ENCODE data around the gene RAB24.

RAB24 gene

DNA sequence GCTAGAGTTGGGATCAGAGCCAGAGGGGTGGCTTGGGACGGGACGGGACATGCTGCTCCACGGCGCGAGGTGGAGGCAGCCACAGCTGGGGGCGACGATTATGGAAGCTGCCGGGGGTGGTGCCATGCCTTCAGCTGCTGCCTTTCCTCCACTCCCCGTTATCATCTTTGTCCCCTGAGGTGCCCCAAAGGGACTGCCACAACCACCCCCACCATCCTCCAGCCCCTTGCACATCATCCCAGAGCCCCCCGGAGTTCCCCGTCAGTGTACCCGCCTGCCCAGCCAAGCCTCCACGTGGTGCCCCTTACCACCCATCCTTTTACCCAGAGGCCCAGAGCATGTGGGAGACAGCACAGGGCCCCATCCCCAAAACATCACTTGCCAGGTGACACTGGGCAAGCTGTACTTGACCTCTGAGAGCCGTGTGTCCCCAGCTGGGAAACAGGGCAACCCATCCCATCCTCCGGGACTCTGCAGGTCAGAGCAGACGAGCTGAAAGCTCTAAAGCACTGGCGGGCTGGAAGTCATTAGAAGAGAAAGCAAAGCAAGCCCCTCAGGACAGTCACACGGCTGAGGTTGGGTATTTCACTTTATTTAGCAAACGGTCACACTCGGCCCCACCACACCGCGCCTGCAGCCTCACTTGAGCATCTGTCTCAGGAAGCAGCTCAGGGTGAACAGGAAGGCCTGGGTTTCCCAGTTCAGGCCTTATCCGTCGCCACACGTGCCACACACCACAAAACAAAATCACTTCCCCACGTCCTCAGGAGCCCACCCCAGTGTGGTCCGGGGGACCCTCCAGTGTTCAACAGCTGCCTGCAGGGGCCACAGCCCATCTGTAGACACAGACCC lies 27.7 kb upstream of the RAB24 start:
- H3K36me3 ChIP-seq (ENCODE audit: control insufficient read depth, insufficient read depth, low read length): peaks cover 41% of the 10 kb centered on the region

DNA sequence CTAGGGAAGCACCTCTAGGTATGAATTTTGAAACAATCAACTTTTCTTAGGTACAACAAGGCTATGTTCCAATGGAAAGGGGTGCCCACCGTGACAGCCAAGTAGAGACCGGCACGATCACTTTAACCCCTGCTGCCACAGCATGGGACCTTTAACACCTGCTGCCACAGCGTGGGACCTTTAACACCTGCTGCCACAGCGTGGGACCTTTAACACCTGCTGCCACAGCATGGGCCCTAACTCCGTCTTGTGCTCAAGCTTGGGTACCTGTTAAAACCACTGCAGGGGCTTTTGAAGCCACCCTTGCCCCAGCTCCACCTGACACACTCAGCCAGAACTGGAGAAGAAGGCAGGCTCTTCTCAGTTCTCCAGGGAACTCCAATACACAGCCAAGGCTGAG lies 26.4 kb upstream of the RAB24 start:
- DNase-seq (ENCODE audit: extremely low read depth, insufficient read length): no peak
- H3K36me3 ChIP-seq (ENCODE audit: control insufficient read depth, insufficient read depth, low read length): peaks cover 38% of the 10 kb centered on the region

More for the DNA sequence above, 27.7 kb upstream of the RAB24 start:
- TF ChIP-seq, protein P1, sequence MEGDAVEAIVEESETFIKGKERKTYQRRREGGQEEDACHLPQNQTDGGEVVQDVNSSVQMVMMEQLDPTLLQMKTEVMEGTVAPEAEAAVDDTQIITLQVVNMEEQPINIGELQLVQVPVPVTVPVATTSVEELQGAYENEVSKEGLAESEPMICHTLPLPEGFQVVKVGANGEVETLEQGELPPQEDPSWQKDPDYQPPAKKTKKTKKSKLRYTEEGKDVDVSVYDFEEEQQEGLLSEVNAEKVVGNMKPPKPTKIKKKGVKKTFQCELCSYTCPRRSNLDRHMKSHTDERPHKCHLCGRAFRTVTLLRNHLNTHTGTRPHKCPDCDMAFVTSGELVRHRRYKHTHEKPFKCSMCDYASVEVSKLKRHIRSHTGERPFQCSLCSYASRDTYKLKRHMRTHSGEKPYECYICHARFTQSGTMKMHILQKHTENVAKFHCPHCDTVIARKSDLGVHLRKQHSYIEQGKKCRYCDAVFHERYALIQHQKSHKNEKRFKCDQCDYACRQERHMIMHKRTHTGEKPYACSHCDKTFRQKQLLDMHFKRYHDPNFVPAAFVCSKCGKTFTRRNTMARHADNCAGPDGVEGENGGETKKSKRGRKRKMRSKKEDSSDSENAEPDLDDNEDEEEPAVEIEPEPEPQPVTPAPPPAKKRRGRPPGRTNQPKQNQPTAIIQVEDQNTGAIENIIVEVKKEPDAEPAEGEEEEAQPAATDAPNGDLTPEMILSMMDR (IDR thresholded peaks at IDR 0.05; ENCODE audit: insufficient read depth, low read length, poor library complexity, severe bottlenecking): no peak
- DNase-seq (ENCODE audit: extremely low read depth, insufficient read length): no peak
- Histone ChIP-seq H3K4me3 (replicated peaks; ENCODE audit: low read depth, low read length) (no peak overlapping the region), H3K27me3 (replicated peaks; ENCODE audit: control insufficient read depth, insufficient read depth, low read length) (no peaks in the 10 kb centered on the region)

DNA sequence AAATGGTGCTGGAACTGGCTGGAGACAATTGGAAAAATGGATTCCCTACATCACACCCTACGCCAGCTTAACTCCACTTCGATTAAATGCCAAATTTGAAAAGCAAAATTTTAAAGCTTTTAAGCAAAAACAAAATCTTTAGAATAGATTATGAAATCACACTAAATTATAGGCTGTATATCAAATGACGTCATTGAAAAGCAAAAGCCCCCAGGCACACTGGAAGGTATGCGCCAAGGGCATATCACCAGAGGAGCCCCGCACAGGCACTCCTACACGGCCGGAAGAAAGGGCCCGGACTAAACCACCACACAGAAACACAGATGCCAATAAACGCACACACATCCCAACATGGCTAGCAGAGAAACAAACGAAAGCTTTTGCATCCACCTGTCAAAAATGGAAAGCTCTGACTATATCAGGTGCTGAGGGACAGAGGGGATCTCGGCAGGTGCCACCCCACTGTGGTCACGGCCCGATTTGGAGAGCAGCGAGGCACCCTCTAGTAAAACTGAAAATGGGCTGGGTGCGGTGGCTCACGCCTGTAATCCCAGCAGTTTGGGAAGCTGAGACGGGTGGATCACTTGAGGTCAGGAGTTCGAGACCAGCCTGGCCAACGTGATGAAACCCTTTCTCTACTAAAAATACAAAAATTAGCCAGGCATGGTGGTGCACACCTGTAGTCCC lies 25.2 kb upstream of the RAB24 start:
- H3K27me3 ChIP-seq (replicated peaks; ENCODE audit: control insufficient read depth, insufficient read depth, low read length): no peaks in the 10 kb centered on the region
- no peak for DNase-seq (ENCODE audit: extremely low read depth, insufficient read length)
- TF ChIP-seq, protein P1 (IDR thresholded peaks at IDR 0.05; ENCODE audit: insufficient read depth, low read length, poor library complexity, severe bottlenecking): no peak
- H3K36me3 ChIP-seq (ENCODE audit: control insufficient read depth, insufficient read depth, low read length): peaks cover 26% of the 10 kb centered on the region
- no peak overlapping the region for H3K4me3 ChIP-seq (replicated peaks; ENCODE audit: low read depth, low read length)

More for the DNA sequence above, 26.4 kb upstream of the RAB24 start:
- Histone ChIP-seq H3K4me3 (replicated peaks; ENCODE audit: low read depth, low read length) (no peak overlapping the region), H3K27me3 (replicated peaks; ENCODE audit: control insufficient read depth, insufficient read depth, low read length) (no peaks in the 10 kb centered on the region)
- TF ChIP-seq, protein P1 (IDR thresholded peaks at IDR 0.05; ENCODE audit: insufficient read depth, low read length, poor library complexity, severe bottlenecking): no peak

DNA sequence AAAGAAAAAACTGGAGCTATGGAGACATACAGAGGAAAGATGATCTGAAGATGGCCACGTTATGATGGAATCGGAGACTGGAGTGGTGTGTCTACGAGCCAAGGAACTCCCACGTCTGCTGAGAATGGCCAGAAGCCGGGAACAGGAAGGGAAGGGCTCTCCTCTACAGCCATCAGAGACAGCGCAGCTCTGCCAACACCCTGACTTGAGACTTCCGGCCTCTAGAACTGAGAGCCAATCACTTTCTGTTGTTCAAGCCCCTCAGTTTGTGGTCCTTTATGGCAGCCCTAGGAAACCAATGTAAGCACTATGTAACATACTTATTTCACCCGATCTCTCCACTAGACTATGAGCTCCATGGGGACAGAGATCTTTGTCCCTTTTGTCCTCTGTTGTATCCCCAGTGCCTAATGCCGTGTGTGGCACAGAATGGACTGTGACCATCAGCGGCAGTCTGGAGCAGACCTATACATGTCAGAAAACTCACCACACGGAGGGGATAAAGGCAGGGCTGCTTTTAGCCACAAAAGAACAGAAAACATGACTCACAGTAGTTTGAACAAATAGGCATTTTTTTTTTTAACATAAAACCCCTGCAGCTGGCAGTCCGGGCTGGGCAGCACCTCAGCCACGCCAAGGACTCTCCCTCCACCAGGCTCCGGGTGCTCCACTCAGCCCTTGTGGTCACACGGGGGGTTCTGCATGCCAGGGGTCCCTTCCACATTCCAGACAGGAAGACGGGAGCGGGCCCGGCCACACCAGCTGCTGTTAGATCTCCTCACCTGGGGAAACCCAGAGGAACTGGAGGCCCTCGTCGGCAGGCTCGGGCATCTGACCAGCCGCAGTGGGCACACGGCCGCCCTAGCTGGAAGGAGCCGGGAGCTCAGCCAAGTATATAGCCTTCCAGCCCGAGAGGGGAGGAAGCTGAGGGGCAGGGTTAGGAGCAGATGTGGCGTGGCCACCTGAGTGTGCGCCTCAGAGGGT lies 24.3 kb upstream of the RAB24 start:
- no peak for DNase-seq (ENCODE audit: extremely low read depth, insufficient read length)

DNA sequence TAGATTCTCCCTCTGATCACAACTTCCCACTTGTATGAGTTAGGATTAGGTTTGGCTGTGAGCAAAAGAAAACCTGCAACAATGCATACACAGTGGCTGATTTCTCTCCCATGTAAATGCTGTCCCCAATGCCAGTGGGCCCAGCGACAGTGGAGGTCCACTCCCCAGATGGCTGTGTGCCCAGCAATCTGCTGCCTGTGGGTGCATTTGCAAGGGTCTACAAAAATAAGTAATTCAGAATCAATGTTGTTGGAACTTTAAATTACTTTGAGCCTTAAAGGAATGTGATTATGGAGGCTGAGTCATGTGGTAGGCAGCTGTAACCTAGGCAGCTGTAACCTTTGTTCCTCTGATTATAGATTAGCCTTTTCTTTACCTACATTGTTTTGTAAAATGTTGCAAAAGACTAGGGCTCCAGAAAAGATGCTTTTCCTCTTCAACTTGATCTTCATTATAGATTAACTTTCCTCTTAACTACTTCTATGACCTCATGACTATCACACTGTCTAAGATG lies 22.4 kb upstream of the RAB24 start:
- no peaks in the 10 kb centered on the region for H3K27me3 ChIP-seq (replicated peaks; ENCODE audit: control insufficient read depth, insufficient read depth, low read length)
- H3K4me3 ChIP-seq (replicated peaks; ENCODE audit: low read depth, low read length): no peak overlapping the region
- H3K36me3 ChIP-seq (ENCODE audit: control insufficient read depth, insufficient read depth, low read length): peaks cover 13% of the 10 kb centered on the region
- TF ChIP-seq, protein P1 (IDR thresholded peaks at IDR 0.05; ENCODE audit: insufficient read depth, low read length, poor library complexity, severe bottlenecking): no peak
- DNase-seq (ENCODE audit: extremely low read depth, insufficient read length): no peak

More for the DNA sequence above, 24.3 kb upstream of the RAB24 start:
- Histone ChIP-seq H3K27me3 (replicated peaks; ENCODE audit: control insufficient read depth, insufficient read depth, low read length) (no peaks in the 10 kb centered on the region), H3K4me3 (replicated peaks; ENCODE audit: low read depth, low read length) (no peak overlapping the region), H3K36me3 (ENCODE audit: control insufficient read depth, insufficient read depth, low read length) (peaks cover 22% of the 10 kb centered on the region)
- TF ChIP-seq, protein P1 (IDR thresholded peaks at IDR 0.05; ENCODE audit: insufficient read depth, low read length, poor library complexity, severe bottlenecking): no peak
